Pancreas (tissue), 10 donors: Measurements from ENCODE around the gene BABAM2. TPM values are rescaled to one million over a fixed set of nuclear protein-coding genes. Genes with fewer than 3 reads are reported as not detected.

Source experiments
- ATAC-seq, 4 donors: fragments of 200-7000 bp; cut with Tn5 transposase; one replicate each; pipeline versions ENCODE4 v1.8.0 to v1.9.1; 2020; ENCODE audit warnings: mild to moderate bottlenecking in 4 of 4, moderate library complexity in 4 of 4
- DNase-seq, 6 donors: peaks; one replicate each; pipeline ENCODE4 v3.0.0-alpha.2; 2020
- FAIRE-seq: peaks from 2 replicates; lab custom pipeline; 2012; peaks lifted over from hg19 to GRCh38; lab: Jason Lieb, UNC
- H3K27ac ChIP-seq, 4 donors: fragments of 200-600 bp; sonication (generic); 1 replicate in 3 of 4; 2 replicates in 1 of 4; pipeline versions ENCODE4 v1.5.0 to v1.8.0; 2020
- H3K27me3 ChIP-seq, 4 donors: fragments of 200-600 bp; one replicate each; pipeline ENCODE4 v1.8.0; 2021
- H3K36me3 ChIP-seq, 3 donors: fragments of 200-600 bp; sonication (generic) in 1 of 3; one replicate each; pipeline versions ENCODE4 v1.5.0 to v1.8.0; 2020 to 2021
- H3K4me1 ChIP-seq, 3 donors: fragments of 200-600 bp; one replicate each; pipeline ENCODE4 v1.8.0; 2021
- H3K4me3 ChIP-seq, 4 donors: fragments of 200-600 bp; sonication (generic) in 2 of 4; one replicate each; pipeline versions ENCODE4 v1.5.0 to v1.8.0; 2020 to 2021
- H3K9me3 ChIP-seq, 4 donors: fragments of 200-600 bp; one replicate each; pipeline ENCODE4 v1.8.0; 2021
- CTCF ChIP-seq, 4 donors: fragments of 200-600 bp; sonication (generic) in 3 of 4; IDR thresholded peaks; one replicate each; pipeline versions ENCODE4 v1.5.0 to v1.8.0; 2021; ENCODE audit warnings: antibody characterized with exemption in 4 of 4
- WGBS, 2 donors: extraction: QIAGEN DNeasy Blood & Tissue Kit; methylation state at CpG; one replicate each; pipeline ENCODE4 v1.1.7; 2013; 5-methylcytosine and 5-hydroxymethylcytosine counted together
- intact Hi-C, 3 donors: fragments of 100-400 bp; cut with DNase I; formaldehyde crosslinking; loops; one replicate each; pipeline versions ENCODE4 v1.11.1 to v1.14.2; 2022
- polyA plus RNA-seq, 2 donors: library from polyadenylated mRNA; stranded (reverse); fragments of 200-250 nt; gene quantifications; one replicate each; pipeline ENCODE4 v1.2.3, GENCODE V29; 2013
- total RNA-seq, 6 donors: library from RNA; stranded (reverse); fragmentation: NEBNext Ultra II Directional in 4 of 6; extraction: Animal tissue kit (Norgen Biotek cat#: 25700) in 4 of 6; gene quantifications; one replicate each; pipeline versions ENCODE4 v1.2.1 to v1.2.4, GENCODE V29; 2021 to 2023
- donor health status: healthy with polysubstance abuse.
- donor health status: DM: no; HTN: no; CAD: no; lungs with moderate emphysema.
- donor health status: DM: no; HTN: no; CAD: no.
- donor health status: control.
- donor health status: control.
- donor health status: Bipolar disorder and iron deficiency.
- donor health status: DM: yes; HTN: yes; CAD: no.
- donor health status: DM: no; HTN: no; CAD: no.
- donor health status: DM: no; HTN: no; CAD: no.
- donor health status: DM: yes; HTN: yes; CAD: no.

Gene BABAM2
- total and polyA plus RNA-seq, 8 donors, result 9.4 to 21.3 (median 15.6) TPM

- Histone ChIP-seq H3K27me3 (no peaks in the 10 kb centered on the region), H3K4me3 (no peak overlapping the region), H3K27ac (no peak overlapping the region), H3K36me3 (no peaks in the 10 kb centered on the region), H3K9me3 (no peaks in the 10 kb centered on the region), H3K4me1 (no peaks in the 10 kb centered on the region)
- FAIRE-seq (no peak), ATAC-seq (no peak), DNase-seq (no peak)
- TF ChIP-seq CTCF (IDR thresholded peaks at IDR 0.05), result no peak
- intact Hi-C loops, result no loop called here
- WGBS, 2 donors, result 94 to 95% methylated on average over 4 of the region's 4 CpGs
These were observed 388.8 kb downstream of the BABAM2 start for GRCh38 chr2:28279371-28279770.

DNA sequence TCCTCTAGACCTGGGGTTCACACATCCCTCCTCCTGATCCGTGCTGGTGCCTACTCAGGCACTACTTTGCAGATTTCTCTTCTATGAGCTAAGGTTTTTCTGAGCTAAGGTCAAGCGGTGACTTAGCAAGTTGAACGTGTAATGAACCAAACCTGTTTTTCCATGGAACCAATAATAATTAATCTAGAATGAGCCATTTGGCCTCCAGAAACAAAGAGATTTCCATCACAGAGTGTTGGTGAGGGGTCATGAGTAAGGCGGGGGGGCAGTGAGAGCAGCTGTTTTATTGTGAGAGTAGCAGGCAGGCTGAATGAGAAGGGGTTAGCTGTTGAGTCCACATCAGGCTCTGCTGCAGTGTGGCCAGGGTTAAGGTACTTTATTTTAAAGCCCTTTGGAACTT is 390.1 kb downstream of the BABAM2 start:
- FAIRE-seq, result no peak

DNA sequence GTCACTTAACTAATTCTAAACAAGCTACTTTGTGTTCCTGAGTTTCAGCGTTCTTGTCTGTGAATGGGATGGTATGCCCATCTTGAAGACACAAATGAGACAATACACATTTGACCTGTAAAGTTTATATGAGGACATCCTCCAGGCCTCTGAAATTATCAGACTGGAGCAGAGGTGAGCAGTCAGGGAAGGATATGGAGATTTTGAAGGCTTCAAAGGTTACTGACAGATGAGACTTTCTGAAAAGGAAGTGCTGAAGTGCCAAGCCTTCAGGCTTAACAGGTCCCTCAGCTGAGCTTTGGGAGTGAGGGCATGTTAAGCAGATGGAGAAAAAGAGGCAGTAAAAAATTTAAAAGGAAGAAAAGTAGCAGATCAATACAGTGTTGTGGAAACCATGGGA is 391.2 kb downstream of the BABAM2 start:
- TF ChIP-seq CTCF (IDR thresholded peaks at IDR 0.05), result no peak
- no peak for ATAC-seq
- Histone ChIP-seq H3K4me1 (no peaks in the 10 kb centered on the region), H3K27ac (no peak overlapping the region), H3K27me3 (no peaks in the 10 kb centered on the region), H3K4me3 (no peak overlapping the region), H3K9me3 (no peaks in the 10 kb centered on the region), H3K36me3 (no peaks in the 10 kb centered on the region)
- intact Hi-C loops, result no loop called here
- no peak for FAIRE-seq
- WGBS, 2 donors, result 97% methylated on average over 1 of the region's 1 CpG
- DNase-seq, result no peak

More for the DNA sequence above, 390.1 kb downstream of the BABAM2 start:
- no peak for TF ChIP-seq CTCF (IDR thresholded peaks at IDR 0.05)
- ATAC-seq, result peak in 1 of 4 donors; percentile 37
- no peak overlapping the region for H3K27ac ChIP-seq
- no peaks in the 10 kb centered on the region for H3K27me3 ChIP-seq
- H3K36me3 ChIP-seq, result no peaks in the 10 kb centered on the region
- intact Hi-C loops, result no loop called here
- no peak for DNase-seq
- no peaks in the 10 kb centered on the region for H3K4me1 ChIP-seq
- WGBS, 2 donors, result 69 to 79% methylated on average over 4 of the region's 4 CpGs
- no peaks in the 10 kb centered on the region for H3K9me3 ChIP-seq
- no peak overlapping the region for H3K4me3 ChIP-seq

GRCh38 chr2:28282248-28282647 is 391.7 kb downstream of the BABAM2 start:
- H3K27ac ChIP-seq, result no peak overlapping the region
- FAIRE-seq (no peak), DNase-seq (no peak), ATAC-seq (no peak)
- no peaks in the 10 kb centered on the region for H3K4me1 ChIP-seq
- no peaks in the 10 kb centered on the region for H3K27me3 ChIP-seq
- no peaks in the 10 kb centered on the region for H3K9me3 ChIP-seq
- H3K36me3 ChIP-seq, result no peaks in the 10 kb centered on the region
- 85 to 87% methylated on average over 3 of the region's 3 CpGs for WGBS, 2 donors
- TF ChIP-seq CTCF (IDR thresholded peaks at IDR 0.05), result no peak
- H3K4me3 ChIP-seq, result no peak overlapping the region
- intact Hi-C loops, result no loop called here

GRCh38 chr2:28282861-28283646 is 392.5 kb downstream of the BABAM2 start:
- Histone ChIP-seq H3K36me3 (no peaks in the 10 kb centered on the region), H3K27me3 (no peaks in the 10 kb centered on the region), H3K9me3 (no peaks in the 10 kb centered on the region), H3K4me3 (no peak overlapping the region), H3K4me1 (no peaks in the 10 kb centered on the region), H3K27ac (no peak overlapping the region)
- no peak for ATAC-seq
- intact Hi-C loops, result no loop called here
- 95 to 97% methylated on average over 7 of the region's 7 CpGs for WGBS, 2 donors
- DNase-seq, result no peak
- no peak for TF ChIP-seq CTCF (IDR thresholded peaks at IDR 0.05)
- no peak for FAIRE-seq
